Loucy (cell line): Measurements from ENCODE around the gene ADAM8.

Experiments used
- H2AFZ ChIP-seq: fragments of 200-600 bp; sonication (generic); 2 replicates; pipeline ENCODE4 v1.6.0; 2016; ENCODE audit warnings: antibody characterized with exemption, mild to moderate bottlenecking, low read length, moderate library complexity
- H3F3A ChIP-seq: fragments of 200-600 bp; 2 replicates; pipeline ENCODE4 v1.6.0; 2016; ENCODE audit warnings: antibody characterized with exemption, low read depth, mild to moderate bottlenecking
- H3K27me3 ChIP-seq: fragments of 200-600 bp; sonication (generic); 2 replicates; pipeline ENCODE4 v1.6.1; 2014; ENCODE audit warnings: low read length, mild to moderate bottlenecking; ENCODE audit not compliant: insufficient read depth, poor library complexity, severe bottlenecking
- H3K36me3 ChIP-seq: fragments of 200-600 bp; sonication (generic); 2 replicates; pipeline ENCODE4 v1.6.1; 2016; ENCODE audit warnings: low read length; ENCODE audit not compliant: insufficient read depth
- H3K4me1 ChIP-seq: fragments of 200-600 bp; sonication (generic); 2 replicates; pipeline ENCODE4 v1.5.1; 2014; ENCODE audit warnings: low read length, mild to moderate bottlenecking; ENCODE audit not compliant: insufficient read depth, poor library complexity, severe bottlenecking
- H3K4me2 ChIP-seq: fragments of 200-600 bp; sonication (generic); 2 replicates; pipeline ENCODE4 v1.6.0; 2014; ENCODE audit warnings: antibody characterized with exemption, low read length, low read depth, mild to moderate bottlenecking; ENCODE audit not compliant: poor library complexity, severe bottlenecking
- H3K4me3 ChIP-seq: fragments of 200-600 bp; sonication (generic); 2 replicates; pipeline ENCODE4 v1.5.1; 2014; ENCODE audit warnings: low read length, mild to moderate bottlenecking, mixed read lengths; ENCODE audit not compliant: poor library complexity, severe bottlenecking
- H3K79me2 ChIP-seq: fragments of 200-600 bp; sonication (generic); 2 replicates; pipeline ENCODE4 v1.6.1; 2014; ENCODE audit warnings: low read length; ENCODE audit not compliant: insufficient read depth
- H3K9ac ChIP-seq: fragments of 200-600 bp; sonication (generic); 2 replicates; pipeline ENCODE4 v1.6.0; 2014; ENCODE audit warnings: mild to moderate bottlenecking, low read depth, low read length, moderate library complexity; ENCODE audit not compliant: poor library complexity, severe bottlenecking
- H3K9me2 ChIP-seq: fragments of 200-600 bp; sonication (generic); replicated peaks from 2 replicates; pipeline ENCODE4 v1.6.1; 2016; ENCODE audit warnings: low read depth, low read length, mixed read lengths
- H3K9me3 ChIP-seq: fragments of 200-600 bp; sonication (generic); 2 replicates; pipeline ENCODE4 v1.6.1; 2014; ENCODE audit warnings: mild to moderate bottlenecking, antibody characterized with exemption, low read length, low read depth; ENCODE audit not compliant: insufficient read depth
- H4K20me1 ChIP-seq: fragments of 200-600 bp; sonication (generic); 2 replicates; pipeline ENCODE4 v1.6.0; 2014; ENCODE audit warnings: antibody characterized with exemption, low read length, mild to moderate bottlenecking; ENCODE audit not compliant: insufficient read depth, poor library complexity, severe bottlenecking
- EZH2phosphoT487 ChIP-seq: fragments of 200-600 bp; IDR thresholded peaks from 2 replicates; pipeline ENCODE4 v1.6.1; 2018; ENCODE audit warnings: antibody characterized with exemption, mild to moderate bottlenecking, moderate library complexity, borderline replicate concordance
- TF ChIP-seq, protein P1 (sequence below): fragments of 200-600 bp; sonication (generic); conservative IDR thresholded peaks from 2 replicates; pipeline ENCODE4 v1.5.1; 2014; ENCODE audit warnings: mild to moderate bottlenecking, antibody characterized with exemption, low read length

Gene ADAM8

DNA sequence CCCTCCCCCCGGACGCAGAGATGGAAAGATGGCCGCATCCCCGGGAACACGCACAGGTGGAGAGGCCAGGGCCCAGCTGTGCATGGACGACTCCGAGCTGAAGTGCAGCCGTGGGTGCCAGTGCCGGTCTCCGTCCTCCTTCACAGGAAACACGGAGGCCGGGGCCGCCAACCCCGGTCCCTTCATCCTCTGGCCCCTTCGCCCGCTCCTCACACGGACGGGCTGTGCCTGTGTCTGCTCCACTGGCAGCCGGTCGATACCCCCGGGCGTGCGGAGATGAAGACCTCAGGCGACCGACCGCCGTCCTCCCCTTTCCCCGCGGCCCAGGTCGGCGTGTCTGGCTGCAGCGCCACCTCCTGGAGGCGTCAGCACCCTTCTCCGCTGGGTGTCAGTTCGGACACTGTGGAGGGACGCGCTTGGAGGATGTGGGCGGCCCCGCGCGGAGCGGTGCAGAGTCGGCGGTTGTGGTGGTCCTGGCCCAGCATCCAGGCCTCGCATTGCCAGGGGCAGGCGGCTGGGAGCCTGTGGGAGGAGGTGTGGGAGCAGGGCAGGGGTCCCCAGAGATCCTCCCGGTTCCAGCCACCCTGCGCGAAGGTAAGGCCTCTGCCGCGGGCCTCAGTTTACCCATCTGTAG, 41.9 kb upstream of the ADAM8 start:
- Histone ChIP-seq H3K4me3 (peak overlapping the region; percentile 69), H3K4me1 (no peaks in the 10 kb centered on the region)

DNA sequence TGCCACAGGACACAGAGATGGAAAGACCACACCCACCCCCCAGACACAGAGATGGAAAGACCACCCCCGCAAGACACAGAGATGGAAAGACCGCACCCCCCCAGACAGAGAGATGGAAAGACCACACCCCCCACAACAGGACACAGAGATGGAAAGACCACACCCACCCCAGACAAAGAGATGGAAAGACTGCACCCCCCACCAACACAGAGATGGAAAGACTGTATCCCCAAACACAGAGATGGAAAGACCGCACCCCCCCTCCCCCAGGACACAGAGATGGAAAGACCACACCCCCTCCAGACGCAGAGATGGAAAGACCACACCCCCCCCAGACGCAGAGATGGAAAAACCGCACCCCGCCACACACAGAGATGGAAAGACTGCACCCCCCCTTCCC, 40.1 kb upstream of the ADAM8 start:
- H3K4me3 ChIP-seq = no peak overlapping the region
- H3K4me2 ChIP-seq = no peak overlapping the region
- H3K79me2 ChIP-seq = no peaks in the 10 kb centered on the region
- H3K27me3 ChIP-seq = no peaks in the 10 kb centered on the region
- no peaks in the 10 kb centered on the region for H3K9me2 ChIP-seq
- H3K9me3 ChIP-seq = no peaks in the 10 kb centered on the region
- no peaks in the 10 kb centered on the region for H4K20me1 ChIP-seq
- no peak overlapping the region for H2AFZ ChIP-seq
- no peaks in the 10 kb centered on the region for H3F3A ChIP-seq
- no peaks in the 10 kb centered on the region for H3K36me3 ChIP-seq
- no peaks in the 10 kb centered on the region for H3K4me1 ChIP-seq
- TF ChIP-seq, protein P1, sequence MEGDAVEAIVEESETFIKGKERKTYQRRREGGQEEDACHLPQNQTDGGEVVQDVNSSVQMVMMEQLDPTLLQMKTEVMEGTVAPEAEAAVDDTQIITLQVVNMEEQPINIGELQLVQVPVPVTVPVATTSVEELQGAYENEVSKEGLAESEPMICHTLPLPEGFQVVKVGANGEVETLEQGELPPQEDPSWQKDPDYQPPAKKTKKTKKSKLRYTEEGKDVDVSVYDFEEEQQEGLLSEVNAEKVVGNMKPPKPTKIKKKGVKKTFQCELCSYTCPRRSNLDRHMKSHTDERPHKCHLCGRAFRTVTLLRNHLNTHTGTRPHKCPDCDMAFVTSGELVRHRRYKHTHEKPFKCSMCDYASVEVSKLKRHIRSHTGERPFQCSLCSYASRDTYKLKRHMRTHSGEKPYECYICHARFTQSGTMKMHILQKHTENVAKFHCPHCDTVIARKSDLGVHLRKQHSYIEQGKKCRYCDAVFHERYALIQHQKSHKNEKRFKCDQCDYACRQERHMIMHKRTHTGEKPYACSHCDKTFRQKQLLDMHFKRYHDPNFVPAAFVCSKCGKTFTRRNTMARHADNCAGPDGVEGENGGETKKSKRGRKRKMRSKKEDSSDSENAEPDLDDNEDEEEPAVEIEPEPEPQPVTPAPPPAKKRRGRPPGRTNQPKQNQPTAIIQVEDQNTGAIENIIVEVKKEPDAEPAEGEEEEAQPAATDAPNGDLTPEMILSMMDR = no peak
- H3K9ac ChIP-seq = no peak overlapping the region

More for the DNA sequence above, 41.9 kb upstream of the ADAM8 start:
- Histone ChIP-seq H4K20me1 (no peaks in the 10 kb centered on the region), H3K79me2 (no peaks in the 10 kb centered on the region), H3K9me2 (no peaks in the 10 kb centered on the region), H3K9me3 (no peaks in the 10 kb centered on the region), H3K4me2 (peak overlapping the region; percentile 70), H3F3A (no peaks in the 10 kb centered on the region), H3K36me3 (no peaks in the 10 kb centered on the region), H2AFZ (peak overlapping the region; percentile 69), H3K9ac (peak overlapping the region; percentile 23), H3K27me3 (no peaks in the 10 kb centered on the region)
- no peak for TF ChIP-seq EZH2phosphoT487
- TF ChIP-seq, protein P1 = peak; percentile 86

DNA sequence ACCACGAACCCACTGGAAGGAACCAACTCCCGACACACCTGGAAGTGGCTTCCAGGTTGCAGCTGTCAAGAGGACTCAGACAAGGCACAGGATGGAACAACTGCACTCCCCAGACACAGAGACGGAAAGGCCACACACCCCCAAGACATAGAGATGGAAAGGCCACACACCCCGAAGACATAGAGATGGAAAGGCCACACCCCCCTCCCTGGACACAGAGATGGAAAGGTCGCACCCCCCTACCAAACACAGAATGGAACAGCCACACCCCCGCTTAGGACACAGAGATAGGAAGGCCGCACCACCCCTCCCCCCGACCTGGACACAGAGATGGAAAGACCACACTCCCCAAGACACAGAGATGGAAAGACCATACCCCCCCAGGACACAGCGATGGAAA, 39.6 kb upstream of the ADAM8 start:
- Histone ChIP-seq H3K9me2 (no peaks in the 10 kb centered on the region), H3K9me3 (no peaks in the 10 kb centered on the region), H4K20me1 (no peaks in the 10 kb centered on the region), H3K4me3 (no peak overlapping the region), H3F3A (no peaks in the 10 kb centered on the region; the same call in 1 of the 2 replicates), H3K36me3 (no peaks in the 10 kb centered on the region), H3K4me1 (no peaks in the 10 kb centered on the region), H3K79me2 (no peaks in the 10 kb centered on the region), H3K27me3 (no peaks in the 10 kb centered on the region), H3K4me2 (no peak overlapping the region), H2AFZ (no peak overlapping the region), H3K9ac (no peak overlapping the region)
- TF ChIP-seq, protein P1 = no peak
- no peak for TF ChIP-seq EZH2phosphoT487
